HL-60 (cell line): ENCODE measurements around the gene PPP1R3D.
"Not testable (repeated sequence)": the region's sequence is repeated elsewhere in the genome, so short reads cannot be mapped to it uniquely, and the experiment has no call there.

Experiments used
- DNase-seq, 2 experiments: peaks; one replicate each; pipeline ENCODE4 v3.0.0-alpha.2; 2010 to 2020; ENCODE audit warnings: low read depth in 1 of 2, low spot score in 1 of 2
- H3K27ac ChIP-seq: fragments of 250-450 bp; sonication (Bioruptor Pico); replicated peaks from 2 replicates; pipeline ENCODE4 v1.5.1; 2020; ENCODE audit warnings: mild to moderate bottlenecking, moderate library complexity
- H3K27me3 ChIP-seq: fragments of 250-450 bp; sonication (Bioruptor Pico); 2 replicates; pipeline ENCODE4 v1.5.1; 2021; ENCODE audit warnings: mild to moderate bottlenecking, moderate library complexity; ENCODE audit not compliant: insufficient read depth, poor library complexity, severe bottlenecking
- H3K4me3 ChIP-seq: replicated peaks from 2 replicates; pipeline ENCODE4 v1.5.1; 2011; ENCODE audit warnings: mild to moderate bottlenecking, control low read depth, low read length; ENCODE audit not compliant: insufficient read depth
- GABPA ChIP-seq: IDR thresholded peaks from 2 replicates; pipeline ENCODE4 v1.6.1; 2012; ENCODE audit warnings: low read depth
- POLR2AphosphoS5 ChIP-seq: IDR thresholded peaks from 2 replicates; pipeline ENCODE4 v1.6.1; 2012; ENCODE audit warnings: low read depth
- REST ChIP-seq: IDR thresholded peaks from 2 replicates; pipeline ENCODE4 v1.6.1; 2012; ENCODE audit warnings: low read depth; ENCODE audit not compliant: insufficient replicate concordance
- SPI1 ChIP-seq: IDR thresholded peaks from 2 replicates; pipeline ENCODE4 v1.6.1; 2012; ENCODE audit warnings: low read depth, mild to moderate bottlenecking, borderline replicate concordance
- TF ChIP-seq, protein P1 (sequence below): IDR thresholded peaks from one replicate; pipeline ENCODE4 v1.5.1; 2011; ENCODE audit warnings: low read length, control low read depth, inconsistent platforms; ENCODE audit not compliant: insufficient read depth

The PPP1R3D gene

DNA sequence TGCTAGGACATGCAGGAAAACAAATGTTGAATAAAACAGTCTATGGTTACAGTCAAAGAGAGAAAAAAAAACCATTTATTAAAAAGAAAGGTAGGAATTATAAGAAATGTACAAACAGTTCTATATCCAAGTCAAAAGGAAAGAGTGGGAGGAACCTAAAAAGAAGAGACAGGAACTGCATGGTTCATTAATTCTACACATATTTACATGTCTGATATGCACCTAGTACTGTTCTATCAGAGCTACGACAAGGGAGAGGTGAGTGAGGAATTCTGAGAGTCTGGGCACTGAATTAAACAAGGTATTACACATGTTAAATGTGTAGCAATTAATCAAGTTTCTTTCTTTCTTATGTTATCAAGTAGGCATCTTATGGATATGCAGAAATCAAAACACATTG, 48.5 kb downstream of the PPP1R3D start:
- H3K27ac ChIP-seq = no peak overlapping the region
- TF ChIP-seq REST (no peak), POLR2AphosphoS5 (no peak)
- no peak for DNase-seq
- H3K27me3 ChIP-seq = peaks cover 9% of the 10 kb centered on the region
- H3K4me3 ChIP-seq = no peak overlapping the region

DNA sequence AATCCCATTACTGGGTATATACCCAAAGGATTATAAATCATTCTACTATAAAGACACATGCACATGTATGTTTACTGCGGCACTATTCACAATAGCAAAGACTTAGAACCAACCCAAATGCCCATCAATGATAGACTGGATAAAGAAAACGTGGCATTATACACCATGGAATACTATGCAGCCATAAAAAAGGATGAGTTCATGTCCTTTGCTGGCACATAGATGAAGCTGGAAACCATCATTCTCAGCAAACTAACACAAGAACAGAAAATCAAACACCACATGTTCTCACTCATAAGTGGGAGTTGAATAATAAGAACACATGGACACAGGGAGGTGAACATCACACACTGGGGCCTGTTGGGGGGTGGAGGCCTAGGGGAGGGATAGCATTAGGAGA, 50.1 kb downstream of the PPP1R3D start:
- not testable (repeated sequence) for DNase-seq

DNA sequence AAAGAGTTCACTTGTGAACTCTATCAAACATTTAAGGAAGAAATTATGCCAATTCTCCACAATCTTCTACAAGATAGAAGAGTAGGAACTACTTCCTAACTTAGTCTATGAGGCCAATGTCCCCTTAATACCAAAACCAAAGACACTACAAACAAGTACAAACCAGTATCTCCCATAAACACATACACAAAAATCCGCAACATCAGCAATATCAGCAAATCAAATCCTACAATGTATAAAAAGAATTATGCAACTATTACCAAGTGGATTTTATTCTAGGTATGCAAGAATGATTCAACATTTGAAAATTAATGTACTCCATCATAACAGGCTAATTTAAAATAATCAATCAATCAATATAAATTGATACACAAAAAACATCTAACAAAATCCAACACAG, 52.1 kb downstream of the PPP1R3D start:
- DNase-seq = no peak
- TF ChIP-seq, protein P1, sequence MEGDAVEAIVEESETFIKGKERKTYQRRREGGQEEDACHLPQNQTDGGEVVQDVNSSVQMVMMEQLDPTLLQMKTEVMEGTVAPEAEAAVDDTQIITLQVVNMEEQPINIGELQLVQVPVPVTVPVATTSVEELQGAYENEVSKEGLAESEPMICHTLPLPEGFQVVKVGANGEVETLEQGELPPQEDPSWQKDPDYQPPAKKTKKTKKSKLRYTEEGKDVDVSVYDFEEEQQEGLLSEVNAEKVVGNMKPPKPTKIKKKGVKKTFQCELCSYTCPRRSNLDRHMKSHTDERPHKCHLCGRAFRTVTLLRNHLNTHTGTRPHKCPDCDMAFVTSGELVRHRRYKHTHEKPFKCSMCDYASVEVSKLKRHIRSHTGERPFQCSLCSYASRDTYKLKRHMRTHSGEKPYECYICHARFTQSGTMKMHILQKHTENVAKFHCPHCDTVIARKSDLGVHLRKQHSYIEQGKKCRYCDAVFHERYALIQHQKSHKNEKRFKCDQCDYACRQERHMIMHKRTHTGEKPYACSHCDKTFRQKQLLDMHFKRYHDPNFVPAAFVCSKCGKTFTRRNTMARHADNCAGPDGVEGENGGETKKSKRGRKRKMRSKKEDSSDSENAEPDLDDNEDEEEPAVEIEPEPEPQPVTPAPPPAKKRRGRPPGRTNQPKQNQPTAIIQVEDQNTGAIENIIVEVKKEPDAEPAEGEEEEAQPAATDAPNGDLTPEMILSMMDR = no peak
- TF ChIP-seq REST (no peak), POLR2AphosphoS5 (no peak), GABPA (no peak), SPI1 (no peak)
- no peak overlapping the region for H3K27ac ChIP-seq
- H3K27me3 ChIP-seq = peaks cover 2% of the 10 kb centered on the region
- H3K4me3 ChIP-seq = no peak overlapping the region

More for the DNA sequence above, 50.1 kb downstream of the PPP1R3D start:
- not testable (repeated sequence) for H3K27me3 ChIP-seq, H3K27ac ChIP-seq, H3K4me3 ChIP-seq
